ENCODE measurements around the gene MTCP1.

The MTCP1 gene, protein sequence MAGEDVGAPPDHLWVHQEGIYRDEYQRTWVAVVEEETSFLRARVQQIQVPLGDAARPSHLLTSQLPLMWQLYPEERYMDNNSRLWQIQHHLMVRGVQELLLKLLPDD

DNA sequence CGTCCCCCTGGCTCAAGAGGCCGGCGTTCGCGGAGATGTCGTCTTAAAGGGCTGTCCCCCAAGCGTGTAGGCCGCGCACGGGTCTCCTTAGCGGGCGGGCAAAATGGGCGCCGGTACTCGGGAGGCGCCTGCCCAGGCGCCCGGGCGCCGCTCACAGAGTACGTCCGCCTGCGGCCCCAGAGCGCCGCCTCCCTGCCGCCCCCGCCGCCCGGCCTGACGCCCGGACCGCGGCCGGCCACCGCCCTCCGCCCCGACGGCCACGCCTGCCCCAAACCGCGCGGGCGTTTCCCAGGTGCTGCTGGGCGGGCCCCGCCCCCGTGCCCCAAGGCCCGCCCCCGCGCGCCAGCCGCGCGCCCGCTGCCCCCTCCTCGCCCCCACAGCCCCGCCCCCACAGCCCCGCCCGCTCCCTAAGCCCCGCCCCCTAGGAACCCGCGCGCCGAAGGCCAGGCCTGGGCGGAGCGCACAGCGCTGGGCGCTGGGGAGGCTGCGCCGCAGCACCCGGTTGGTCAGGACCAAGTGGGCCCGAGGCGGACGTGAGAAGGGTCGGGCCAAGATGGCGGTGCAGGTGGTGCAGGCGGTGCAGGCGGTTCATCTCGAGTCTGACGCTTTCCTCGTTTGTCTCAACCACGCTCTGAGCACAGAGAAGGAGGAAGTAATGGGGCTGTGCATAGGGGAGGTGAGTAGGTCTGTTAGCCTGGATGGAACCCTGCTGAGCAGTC is at the start of gene MTCP1, which contains the start of the genes BRCC3 and CMC4:
TSS of gene MTCP1 (minus strand) at position 162 of the 719 bp plus-strand sequence. CDS start 5,126 bp downstream, outside the sequence.
TSS of gene BRCC3 (plus strand) at position 534 of the 719 bp plus-strand sequence. CDS start at position 554, 20 bp downstream.
TSS of gene CMC4 (minus strand) at position 162 of the 719 bp plus-strand sequence. CDS start 7,113 bp downstream, outside the sequence.
- peak; percentile 46 for DNase-seq

DNA sequence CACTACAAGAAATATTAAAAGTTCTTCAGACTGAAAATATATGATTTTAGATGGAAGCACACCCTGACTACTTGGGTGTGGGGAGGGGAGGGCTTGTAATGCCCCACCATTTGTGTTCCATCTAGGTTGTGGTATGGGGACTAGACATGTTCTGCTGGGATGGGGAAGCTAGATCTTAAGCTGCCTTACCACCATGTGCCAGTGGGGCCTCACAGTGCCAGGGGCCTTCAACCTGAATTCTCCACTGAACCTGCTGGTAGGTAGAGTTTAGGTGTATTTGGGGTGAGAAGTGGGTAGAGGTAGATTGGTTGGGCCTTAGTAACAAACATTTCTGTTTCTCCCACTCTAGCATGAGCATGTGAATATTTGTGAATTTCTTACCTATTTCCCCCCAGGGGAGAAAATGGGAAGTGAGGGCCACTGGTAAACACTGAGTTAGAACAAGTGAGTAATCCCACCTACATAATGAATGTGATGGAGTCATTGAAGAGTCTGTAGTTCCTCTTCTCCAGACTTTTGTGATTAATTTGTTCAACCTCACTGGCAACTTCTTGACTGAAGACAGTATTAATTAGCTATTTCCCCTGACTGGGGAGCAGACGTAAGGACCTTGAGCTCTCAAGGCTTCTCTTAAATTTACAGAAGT is 44.4 kb upstream of the MTCP1 start:
- DNase-seq: no peak

DNA sequence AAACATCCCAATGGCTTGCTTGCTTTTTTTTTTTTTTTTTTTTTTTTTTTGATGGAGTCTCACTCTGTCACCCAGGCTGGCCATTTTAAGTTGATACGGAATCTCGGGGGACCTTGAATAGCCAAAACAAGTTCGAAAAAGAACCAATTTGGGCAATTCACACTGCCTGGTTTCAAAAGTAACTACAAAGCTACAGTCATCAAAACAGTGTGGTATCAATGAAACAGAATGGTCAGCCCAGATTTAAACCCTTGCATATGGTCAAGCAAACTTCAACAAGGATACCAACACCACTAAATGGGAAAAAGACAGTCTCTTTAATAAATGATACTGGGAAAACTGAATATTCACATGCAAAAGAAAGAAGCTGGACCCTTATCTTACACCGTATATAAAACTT is 42.2 kb upstream of the MTCP1 start:
- DNase-seq: no peak

DNA sequence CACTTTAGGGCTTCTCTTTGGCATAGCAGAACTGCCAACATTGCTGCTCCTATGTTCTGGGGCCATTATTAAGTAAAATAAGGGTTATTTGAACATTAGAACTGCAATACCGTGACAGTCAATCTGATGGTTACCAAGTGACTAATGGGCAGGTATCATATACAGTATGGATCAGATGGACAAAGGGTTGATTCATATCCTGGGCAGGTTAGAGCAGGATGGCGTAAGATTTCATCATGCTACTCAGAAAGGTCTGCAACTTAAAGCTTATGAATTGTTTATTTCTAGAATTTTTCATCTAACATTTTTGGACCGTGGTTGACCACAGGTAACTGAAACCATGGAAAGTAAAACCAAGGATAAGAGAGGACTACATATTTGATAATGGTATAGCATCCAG is 41.2 kb upstream of the MTCP1 start:
- DNase-seq: no peak

DNA sequence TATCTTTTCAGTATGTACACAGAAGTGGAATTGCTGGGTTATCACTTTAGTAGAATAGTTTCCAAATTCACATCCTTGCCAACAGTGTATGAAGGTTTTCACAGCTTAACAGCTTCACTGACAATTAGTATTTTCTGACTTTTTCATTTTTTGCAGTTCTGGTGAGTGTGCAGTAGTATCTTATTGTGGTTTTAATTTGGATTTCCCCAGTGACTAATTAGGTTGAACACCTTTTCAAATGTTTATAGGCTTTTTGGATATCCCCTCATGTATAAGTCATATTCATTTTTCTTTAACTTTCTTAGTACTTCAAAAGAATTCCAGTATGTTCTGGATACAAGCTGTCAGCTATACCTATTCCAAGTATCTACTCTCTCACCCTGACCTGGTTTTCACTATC is 37.5 kb upstream of the MTCP1 start:
- DNase-seq: no peak

DNA sequence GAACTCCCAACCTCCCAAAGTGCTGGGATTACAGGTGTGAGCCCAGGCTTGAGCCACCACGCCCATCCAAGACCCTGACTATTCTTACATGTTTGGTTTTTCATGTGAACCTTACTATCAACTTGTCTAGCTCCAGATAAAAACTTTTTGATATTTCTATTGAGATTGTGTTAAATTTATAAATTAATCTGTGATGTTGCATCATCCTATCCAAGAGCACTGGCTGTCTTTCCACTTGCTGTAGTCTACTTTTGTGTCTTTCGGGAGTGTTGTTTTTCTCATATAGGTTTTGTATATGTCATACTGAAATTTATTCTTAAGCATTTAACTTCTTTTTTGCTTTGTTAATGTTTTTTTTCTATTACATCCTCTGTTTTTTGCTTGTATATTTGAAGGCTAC is 35.0 kb upstream of the MTCP1 start:
- DNase-seq: no peak

DNA sequence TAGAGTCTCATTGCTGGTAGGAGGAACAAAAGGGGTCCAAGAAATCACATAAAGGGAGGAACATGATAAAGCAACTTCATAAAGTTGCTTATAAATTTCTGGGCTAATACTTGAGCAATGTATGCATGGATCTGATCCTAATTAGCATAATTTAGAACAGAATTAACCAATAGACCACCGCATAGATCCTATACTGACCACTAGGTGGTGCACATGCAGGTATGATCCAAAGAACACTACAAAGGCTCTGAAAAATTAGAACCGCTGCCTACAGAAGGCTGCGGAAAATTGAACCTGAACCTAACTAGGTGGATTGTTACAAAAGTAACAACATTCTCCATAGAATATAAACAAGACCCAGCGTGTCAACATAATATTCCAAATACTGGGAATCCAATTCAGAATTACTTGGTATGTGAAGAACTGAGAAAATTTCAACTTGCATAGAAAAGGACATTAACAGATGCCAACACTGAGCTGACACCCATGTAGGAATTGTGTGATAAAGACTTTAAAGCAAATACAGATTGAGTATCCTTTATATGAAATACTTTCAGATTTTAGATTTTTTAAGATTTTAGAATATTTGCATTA is 23.6 kb upstream of the MTCP1 start:
- no peak for DNase-seq

DNA sequence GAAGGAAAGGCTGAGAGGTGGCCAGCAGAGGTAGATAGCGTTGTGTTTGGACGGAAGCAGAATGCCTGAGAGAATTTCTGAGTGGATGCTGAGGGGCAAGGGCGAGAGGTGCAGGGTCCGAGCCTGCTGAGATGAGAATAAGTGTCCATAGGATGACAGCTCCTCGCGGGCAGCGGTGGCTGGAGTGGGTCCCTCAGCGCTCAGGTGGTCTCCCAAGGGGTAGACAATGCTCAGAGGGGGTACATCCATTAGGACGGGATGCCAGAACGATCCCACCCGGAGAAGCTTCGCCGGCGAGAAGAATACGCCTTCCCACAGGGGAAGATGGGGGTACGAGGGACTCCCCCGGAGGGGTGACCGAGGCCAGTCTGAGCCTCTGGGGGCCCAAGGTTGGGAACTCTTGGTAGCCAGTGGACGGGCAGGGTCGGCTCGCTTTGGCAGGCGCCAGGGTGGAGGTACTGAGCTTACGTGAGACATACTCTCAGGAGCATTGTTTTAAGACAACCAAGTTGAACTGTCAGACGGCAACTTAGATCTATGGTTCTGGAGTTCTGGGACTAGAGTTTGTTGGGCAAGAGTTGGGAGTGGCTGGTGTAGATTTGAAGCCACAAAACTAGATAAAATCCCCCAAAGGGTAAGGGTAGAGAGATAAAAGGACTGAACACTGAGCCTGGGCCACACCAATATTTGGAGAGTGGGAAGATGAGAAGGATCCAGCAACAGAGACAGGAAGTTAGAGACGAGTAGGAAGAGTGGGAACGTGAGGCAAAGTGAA is 16.2 kb upstream of the MTCP1 start:
- no peak for DNase-seq

DNA sequence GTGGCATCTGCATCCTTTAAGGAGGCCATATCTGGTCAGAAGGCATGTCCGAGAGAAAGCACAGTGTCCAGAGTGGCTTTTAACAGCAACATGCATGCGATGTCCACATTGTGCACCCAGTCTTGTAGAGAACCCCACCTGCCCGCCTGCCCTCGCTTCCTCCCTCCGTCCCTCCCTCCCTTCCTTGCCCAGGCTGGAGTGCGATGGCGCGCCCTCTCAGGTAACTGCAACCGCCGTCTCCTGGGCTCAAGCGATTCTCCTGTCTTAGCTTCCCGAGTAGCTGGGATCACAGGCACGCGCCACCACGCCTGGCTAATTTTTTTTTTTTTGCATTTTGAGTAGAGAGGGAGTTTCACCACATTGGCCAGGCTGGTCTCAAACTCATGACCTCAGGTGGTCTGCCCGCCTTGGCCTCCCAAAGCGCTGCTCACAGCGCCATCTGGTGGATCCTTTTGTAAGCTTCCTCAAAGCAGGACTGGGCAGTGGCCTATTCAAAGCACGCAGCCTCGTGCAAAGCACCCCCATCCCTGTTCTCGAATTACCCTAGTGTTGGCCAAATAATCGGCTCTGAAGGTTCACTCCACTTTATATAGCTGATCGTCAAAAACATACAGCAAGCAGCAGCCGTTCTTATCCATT is 15.4 kb upstream of the MTCP1 start:
- no peak for DNase-seq

DNA sequence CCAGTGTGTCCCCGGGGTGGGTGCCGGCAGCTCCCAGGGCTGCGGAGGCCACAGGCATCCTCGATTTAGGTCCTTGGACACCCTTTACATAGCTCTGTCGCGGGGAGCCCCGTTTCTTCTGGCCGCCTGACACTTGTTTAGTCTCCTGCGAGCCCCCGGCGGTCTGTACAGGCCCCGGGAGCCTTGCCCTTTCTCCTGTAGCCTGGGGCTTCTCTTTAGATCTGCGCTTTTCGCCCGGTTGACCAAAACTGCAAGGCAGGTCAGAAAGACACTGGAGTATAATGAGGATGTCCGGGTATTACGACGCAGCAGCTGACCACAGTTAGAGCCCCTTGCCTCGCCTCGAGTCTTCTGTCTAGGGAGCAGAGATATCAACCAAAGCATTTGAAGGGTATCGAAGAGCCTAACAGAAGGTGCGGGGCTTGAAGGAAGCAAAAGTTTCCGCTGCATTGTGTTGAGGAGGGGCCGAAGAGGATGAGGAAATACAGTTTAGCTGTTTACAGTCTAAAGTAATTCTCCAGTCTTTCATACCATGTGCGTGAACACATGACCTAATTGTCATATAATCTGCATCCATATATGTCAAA is 851 bp upstream of the MTCP1 start:
- DNase-seq: no peak

DNA sequence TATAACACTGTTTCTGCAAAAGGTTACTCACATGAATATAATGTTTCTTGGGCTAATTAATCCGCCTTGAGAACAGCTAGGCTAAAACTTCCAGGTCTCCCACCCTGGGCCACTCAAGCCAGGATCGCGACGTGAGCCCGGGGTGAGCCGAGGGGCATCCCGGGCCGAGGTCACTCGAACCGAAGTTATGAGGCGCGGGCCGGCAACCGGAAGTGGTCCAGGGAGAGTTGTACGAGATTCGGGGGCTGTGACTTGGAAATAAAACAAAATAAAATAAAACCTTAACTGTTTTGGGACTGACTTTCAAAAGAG is 317 bp downstream of the MTCP1 start:
- no peak for DNase-seq

DNA sequence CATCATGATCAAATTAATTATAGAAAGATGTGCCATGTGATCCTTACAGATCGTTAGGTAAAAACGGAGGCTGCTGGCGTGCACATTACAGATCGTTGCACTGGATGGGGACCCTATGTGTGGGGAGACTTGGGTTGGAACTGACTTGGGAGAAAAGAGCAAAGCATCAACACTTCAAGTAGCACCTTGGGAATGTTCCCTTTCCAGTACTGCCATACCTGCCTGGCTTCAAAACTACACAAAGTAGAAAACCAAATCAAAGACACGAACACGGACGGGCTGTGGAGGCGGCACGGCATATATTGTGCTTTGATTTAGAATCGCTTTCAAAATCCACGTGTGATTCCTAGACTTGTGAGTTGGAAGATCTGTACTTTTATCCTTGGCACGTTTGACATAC is 898 bp downstream of the MTCP1 start:
- DNase-seq: no peak

DNA sequence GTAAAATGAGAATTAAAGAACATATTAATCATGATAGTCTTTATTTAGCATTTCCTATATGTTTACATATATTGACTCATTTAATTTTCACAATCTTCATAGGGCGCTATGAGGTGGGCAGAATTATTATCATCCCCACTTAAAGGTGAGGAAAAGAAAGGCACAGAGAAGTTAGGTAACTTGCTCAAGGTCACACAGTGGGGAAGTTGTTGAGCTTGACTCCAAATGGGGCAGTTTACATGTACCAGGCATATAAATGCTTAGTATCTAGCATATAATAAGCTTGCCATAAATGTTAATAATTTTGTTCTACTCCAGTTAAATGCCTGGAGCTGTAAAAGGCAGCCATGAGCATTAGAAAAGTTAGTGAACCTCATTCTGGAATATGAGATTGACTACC is 1.5 kb downstream of the MTCP1 start:
- no peak for DNase-seq

DNA sequence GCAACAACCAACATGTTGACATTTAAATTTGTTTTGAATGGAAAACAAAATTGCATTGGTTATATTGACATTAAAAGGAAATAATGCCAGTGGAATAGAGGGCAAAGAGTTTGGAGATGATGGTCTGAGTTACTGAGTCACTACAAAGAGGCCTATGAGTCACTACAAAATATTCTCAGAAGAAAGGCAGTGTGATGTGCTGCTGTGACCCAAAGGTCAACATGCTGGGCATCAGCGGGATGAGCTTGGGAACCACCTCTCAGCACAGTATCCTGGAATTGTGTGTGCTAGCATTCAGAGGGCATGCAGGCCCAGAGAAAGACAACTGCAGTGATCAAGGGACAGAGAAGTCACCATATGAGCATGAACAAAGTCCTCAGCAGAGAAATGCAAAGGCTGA is 2.8 kb downstream of the MTCP1 start:
- no peak for DNase-seq

DNA sequence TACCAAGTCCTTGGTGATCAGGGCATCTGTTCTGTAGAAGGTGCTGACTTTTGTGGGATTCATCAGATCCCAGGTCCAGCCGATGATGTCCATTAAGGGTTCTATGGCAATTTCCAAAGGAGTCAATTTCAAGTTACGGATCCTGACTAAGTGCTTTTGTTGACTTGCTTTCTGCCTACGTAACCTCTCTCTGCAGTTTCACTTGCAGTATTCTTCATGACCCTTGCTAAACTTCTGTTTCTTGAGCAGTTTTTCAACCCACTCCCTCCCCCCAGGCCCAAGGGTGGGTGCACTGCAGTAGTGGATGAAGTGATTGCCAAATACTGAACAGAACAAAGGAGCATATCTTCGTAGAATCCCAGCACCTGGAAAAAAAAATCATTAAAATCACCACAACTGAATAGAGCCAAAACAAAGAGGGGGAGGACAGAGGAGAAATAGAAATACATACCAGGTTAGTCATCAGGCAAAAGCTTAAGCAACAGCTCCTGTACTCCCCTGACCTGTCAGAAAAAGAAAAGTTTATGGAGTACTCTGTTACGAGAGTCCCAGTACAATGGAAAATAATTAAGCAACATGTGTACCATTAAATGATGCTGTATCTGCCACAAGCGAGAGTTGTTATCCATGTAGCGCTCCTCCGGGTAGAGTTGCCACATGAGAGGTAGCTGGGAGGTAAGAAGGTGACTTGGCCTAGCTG is 5.8 kb downstream of the MTCP1 start:
- no peak for DNase-seq

DNA sequence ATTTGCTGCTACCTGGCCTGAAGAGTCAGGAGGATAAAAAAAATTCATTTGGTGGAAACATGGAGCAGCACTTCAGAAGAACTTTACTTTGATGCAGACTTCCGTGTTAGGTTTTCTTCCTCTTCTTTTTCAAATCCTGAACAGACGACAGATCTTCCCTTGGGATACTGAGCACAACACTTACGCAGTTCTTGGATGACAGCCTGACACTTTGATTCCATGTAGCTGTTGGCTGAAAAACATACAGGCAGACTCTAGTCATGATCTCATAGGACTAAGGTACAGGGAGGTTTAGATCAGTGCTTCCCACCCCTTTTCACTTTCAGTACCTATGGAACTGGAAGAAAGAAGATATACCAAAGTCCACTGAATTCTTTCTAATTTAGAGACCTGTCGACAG is 9.2 kb downstream of the MTCP1 start:
- DNase-seq: no peak

DNA sequence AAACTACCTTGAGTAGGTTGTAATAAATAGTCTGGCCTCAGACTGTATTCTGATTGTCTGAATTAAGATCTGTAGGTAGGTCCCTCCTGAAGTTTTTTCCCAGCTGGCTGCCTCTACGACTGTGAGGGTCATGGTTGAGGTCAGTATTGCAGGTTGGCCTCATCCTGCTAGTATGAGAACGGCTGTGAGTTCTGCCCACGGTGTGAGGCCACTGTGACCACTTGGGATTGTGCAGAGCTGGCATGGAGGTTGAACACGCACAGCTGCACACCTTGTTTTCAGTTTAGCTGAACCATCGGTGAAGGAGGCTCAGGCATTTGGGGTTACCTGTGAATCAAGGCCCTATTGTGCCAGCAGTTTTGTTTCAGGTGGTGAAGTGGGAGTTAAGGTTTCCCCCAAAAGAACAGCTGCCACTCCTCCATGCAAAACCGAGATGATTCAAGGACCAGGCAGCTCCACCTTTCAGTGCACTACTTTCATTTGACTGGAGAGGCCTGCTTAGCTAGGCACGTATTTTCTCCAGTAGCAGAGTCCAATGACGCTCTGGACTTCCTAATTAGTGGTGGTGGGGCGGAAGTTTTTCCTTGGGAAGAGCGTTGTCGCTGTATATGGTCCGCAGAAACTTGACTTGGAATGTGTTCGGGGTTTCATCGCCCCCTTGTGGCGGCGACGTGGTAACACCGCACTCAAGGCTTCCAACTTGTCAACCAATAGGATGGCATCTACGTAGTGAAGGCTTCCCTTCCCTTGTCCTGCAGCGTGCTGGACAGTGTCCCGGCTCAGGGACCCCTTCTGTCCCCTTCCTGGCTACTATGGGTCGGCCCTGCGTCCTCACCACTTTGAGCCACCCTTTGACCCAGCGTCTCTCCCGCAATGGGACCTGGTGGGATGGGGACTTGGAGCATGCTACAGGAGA is 13.8 kb downstream of the MTCP1 start:
- DNase-seq: no peak

DNA sequence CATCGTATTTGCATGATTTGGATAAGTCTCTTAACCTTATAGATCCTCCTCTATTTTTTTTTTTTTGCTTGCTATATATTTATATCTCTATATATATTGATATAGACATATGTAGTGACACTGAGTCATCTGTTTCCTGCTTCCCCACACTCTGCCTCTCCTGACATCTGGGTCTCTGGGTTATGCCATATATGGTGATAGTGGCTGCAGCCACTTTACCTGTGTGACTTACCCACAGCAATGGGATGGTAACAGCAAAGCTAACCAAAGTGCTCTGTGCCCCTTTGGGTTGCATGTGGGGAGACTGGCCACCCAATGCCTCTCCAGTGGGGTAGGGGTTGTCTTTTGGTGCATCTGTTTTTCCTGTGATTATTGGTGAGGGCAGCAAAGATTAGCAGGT is 14.5 kb downstream of the MTCP1 start:
- no peak for DNase-seq

DNA sequence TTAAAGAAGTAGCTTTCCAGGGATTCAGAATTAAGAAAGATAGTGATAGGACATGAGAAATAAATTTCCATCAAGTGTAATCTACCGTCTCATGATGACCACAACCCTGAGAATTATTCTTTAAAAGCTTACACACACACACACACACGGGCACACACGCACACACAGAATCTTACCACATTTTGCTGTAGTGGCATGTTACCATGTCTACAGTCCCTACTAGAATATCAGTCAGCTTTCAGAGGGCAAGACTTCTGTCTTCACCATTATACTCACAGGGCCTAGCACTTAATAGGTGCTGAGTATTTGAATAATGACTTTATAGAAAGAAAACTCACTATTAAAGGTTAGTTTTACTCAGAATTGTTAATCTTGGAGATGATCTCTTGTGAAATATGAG is 15.4 kb downstream of the MTCP1 start:
- no peak for DNase-seq

DNA sequence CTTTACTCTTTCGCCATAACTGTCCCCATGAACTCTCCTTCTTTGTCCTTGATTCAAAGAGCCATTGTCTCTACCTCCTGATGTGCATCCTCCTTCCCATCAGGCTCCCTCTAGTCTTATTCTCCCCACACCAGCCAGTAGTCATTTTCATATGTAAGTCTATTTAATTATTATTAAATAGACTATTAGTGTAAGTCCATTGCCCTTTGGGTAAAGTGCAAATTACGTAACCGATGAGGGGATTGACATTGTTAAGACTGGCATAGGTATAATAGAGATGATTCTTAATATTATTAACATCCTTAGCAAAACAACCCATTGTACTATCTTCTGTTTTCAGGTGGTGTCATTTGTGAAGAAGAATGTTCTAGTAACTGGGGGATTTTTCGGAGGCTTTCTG is 16.7 kb downstream of the MTCP1 start:
- DNase-seq: no peak

DNA sequence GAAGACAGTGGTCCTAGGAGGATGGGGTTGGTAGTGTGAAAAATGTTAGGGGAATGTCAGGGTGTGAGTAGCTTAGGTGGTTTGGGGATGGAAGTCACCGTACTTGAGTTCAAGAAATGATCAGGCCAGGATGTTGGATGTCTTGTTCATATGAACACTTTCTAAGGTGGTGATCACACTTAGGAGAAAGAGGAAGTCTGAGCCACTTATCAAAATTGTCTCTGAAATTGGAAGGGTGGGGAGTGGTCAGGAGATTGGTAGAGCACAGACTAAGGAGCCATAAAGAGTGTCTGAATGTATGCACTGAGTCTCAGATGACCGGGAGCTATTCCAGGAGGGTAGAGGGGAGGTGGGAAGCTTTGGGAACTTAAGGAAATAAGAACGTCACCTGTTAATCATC is 17.3 kb downstream of the MTCP1 start:
- DNase-seq: no peak

All from GOT3 (cell line).